Nephron progenitor cell (in vitro differentiated cells): Measurements from ENCODE around the gene ACTG2.
"Not testable (repeated sequence)": the region's sequence is repeated elsewhere in the genome, so short reads cannot be mapped to it uniquely, and the experiment has no call there.

ENCODE experiments used
- DNase-seq: peaks from one replicate; pipeline ENCODE4 v3.0.0; 2021
- H3K27ac Mint-ChIP-seq: 2 replicates; pipeline ENCODE4 v1.8.0; 2021; ENCODE audit warnings: mild to moderate bottlenecking, moderate library complexity, mixed read lengths
- H3K27me3 Mint-ChIP-seq: 2 replicates; pipeline ENCODE4 v1.8.0; 2021; ENCODE audit warnings: mild to moderate bottlenecking, low read depth, mixed read lengths; ENCODE audit not compliant: poor library complexity
- H3K36me3 Mint-ChIP-seq: 2 replicates; pipeline ENCODE4 v1.8.0; 2021; ENCODE audit warnings: low read depth, mixed read lengths
- H3K4me1 Mint-ChIP-seq: 2 replicates; pipeline ENCODE4 v1.8.0; 2021; ENCODE audit warnings: mixed read lengths
- H3K4me3 Mint-ChIP-seq: 2 replicates; pipeline ENCODE4 v1.8.0; 2021; ENCODE audit warnings: mild to moderate bottlenecking, moderate library complexity, mixed read lengths
- H3K9me3 Mint-ChIP-seq: 2 replicates; pipeline ENCODE4 v1.8.0; 2021; ENCODE audit warnings: mild to moderate bottlenecking, moderate library complexity, mixed read lengths
- TF ChIP-seq, protein P1 (sequence below): fragments of 200-600 bp; sonication (generic); IDR thresholded peaks from 2 replicates; pipeline ENCODE4 v1.5.0; 2021; ENCODE audit warnings: antibody characterized with exemption

The ACTG2 gene

DNA sequence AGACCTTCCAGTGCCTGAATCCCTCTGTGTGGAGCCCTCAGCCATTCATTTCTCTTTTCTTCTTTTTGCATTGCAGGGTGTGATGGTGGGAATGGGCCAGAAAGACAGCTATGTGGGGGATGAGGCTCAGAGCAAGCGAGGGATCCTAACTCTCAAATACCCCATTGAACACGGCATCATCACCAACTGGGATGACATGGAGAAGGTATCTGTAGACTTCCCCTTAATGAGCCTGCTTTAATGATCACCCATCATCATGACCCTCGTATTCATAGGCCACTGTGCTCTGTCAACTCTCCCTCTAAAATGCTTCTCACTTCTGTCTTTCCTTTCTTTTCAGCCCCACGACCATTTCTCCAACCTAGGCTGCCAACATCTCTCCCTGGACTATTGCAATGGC, 9.5 kb downstream of the ACTG2 start:
- TF ChIP-seq, protein P1, sequence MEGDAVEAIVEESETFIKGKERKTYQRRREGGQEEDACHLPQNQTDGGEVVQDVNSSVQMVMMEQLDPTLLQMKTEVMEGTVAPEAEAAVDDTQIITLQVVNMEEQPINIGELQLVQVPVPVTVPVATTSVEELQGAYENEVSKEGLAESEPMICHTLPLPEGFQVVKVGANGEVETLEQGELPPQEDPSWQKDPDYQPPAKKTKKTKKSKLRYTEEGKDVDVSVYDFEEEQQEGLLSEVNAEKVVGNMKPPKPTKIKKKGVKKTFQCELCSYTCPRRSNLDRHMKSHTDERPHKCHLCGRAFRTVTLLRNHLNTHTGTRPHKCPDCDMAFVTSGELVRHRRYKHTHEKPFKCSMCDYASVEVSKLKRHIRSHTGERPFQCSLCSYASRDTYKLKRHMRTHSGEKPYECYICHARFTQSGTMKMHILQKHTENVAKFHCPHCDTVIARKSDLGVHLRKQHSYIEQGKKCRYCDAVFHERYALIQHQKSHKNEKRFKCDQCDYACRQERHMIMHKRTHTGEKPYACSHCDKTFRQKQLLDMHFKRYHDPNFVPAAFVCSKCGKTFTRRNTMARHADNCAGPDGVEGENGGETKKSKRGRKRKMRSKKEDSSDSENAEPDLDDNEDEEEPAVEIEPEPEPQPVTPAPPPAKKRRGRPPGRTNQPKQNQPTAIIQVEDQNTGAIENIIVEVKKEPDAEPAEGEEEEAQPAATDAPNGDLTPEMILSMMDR: no peak
- H3K4me3 Mint-ChIP-seq: no peak overlapping the region
- H3K27me3 Mint-ChIP-seq: peaks cover 9% of the 10 kb centered on the region
- DNase-seq: no peak
- H3K4me1 Mint-ChIP-seq: no peaks in the 10 kb centered on the region
- no peak overlapping the region for H3K27ac Mint-ChIP-seq
- H3K36me3 Mint-ChIP-seq: no peaks in the 10 kb centered on the region
- H3K9me3 Mint-ChIP-seq: no peaks in the 10 kb centered on the region

DNA sequence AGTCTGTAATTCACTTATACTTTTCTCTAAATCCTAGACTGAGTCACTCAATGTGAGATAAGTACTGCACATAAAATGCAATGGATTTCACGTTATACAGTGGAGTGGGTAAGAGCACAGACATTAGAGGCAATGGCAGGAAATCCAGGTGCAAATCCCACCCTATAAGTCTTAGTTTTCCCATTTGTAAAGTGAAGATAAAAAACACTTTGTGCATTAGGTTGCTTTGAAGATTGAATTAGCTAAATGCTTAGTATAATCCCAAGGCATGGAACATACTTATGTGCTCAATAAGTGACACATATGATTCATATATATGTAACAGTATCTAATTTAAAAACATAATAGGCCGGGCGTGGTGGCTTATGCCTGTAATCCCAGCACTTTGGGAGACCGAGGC, 10.5 kb downstream of the ACTG2 start:
- Mint-ChIP-seq H3K27me3 (peaks cover 9% of the 10 kb centered on the region), H3K4me1 (no peaks in the 10 kb centered on the region), H3K9me3 (no peaks in the 10 kb centered on the region), H3K4me3 (no peak overlapping the region), H3K27ac (no peak overlapping the region), H3K36me3 (no peaks in the 10 kb centered on the region)
- TF ChIP-seq, protein P1: no peak
- no peak for DNase-seq

DNA sequence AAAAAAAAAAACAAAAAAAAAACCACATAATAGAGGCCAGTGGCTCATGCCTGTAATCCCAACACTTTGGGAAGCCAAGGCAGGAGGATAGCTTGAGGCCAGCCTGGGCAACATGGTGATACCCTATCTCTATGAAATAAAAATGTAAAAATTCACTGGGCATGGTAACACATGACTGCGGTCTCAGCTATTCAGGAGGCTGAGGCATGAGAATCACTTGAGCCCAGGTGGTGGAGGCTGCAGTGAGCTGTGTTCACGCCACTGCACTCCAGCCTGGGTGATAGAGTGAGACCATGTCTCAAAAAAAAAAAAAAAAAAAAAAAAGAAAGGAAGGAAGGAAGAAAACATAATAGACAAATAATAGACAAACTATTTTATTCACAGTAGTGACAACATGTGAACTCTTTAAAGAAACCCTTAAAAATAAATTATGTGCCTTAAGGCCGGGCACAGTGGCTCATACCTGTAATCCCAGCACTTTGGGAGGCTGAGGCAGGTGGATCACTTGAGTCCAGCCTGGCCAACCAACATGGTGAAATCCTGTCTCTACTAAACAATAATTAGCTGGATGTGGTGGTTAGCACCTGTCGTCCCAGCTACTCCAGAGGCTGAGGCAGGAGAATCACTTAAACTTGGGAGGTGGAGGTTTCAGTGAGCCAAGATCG, 11.3 kb downstream of the ACTG2 start:
- H3K36me3 Mint-ChIP-seq, H3K4me1 Mint-ChIP-seq, H3K4me3 Mint-ChIP-seq, H3K27ac Mint-ChIP-seq, DNase-seq, H3K9me3 Mint-ChIP-seq: not testable (repeated sequence)
- H3K27me3 Mint-ChIP-seq: peaks cover 12% of the 10 kb centered on the region

DNA sequence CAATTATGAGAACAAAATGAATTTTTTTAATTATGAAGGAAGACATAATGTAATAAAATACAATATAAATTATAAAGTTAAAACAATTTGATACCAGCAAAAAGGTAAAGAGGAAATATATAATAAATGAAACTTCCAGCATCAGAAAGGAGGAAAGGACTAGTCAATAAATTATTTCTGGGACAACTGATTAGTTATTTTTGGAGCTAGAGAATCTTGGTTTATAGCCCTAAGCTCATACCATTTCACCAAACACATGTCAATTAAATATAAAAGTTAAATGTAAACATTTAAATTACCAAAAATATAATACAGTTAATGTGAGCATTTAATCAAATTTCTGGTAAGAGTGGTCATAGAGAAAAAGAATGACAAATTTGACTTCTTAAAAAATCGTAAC, 12.1 kb downstream of the ACTG2 start:
- H3K27ac Mint-ChIP-seq: no peak overlapping the region
- no peaks in the 10 kb centered on the region for H3K9me3 Mint-ChIP-seq
- no peak overlapping the region for H3K4me3 Mint-ChIP-seq
- TF ChIP-seq, protein P1: no peak
- no peak for DNase-seq
- H3K4me1 Mint-ChIP-seq: no peaks in the 10 kb centered on the region
- no peaks in the 10 kb centered on the region for H3K36me3 Mint-ChIP-seq
- peaks cover 12% of the 10 kb centered on the region for H3K27me3 Mint-ChIP-seq

DNA sequence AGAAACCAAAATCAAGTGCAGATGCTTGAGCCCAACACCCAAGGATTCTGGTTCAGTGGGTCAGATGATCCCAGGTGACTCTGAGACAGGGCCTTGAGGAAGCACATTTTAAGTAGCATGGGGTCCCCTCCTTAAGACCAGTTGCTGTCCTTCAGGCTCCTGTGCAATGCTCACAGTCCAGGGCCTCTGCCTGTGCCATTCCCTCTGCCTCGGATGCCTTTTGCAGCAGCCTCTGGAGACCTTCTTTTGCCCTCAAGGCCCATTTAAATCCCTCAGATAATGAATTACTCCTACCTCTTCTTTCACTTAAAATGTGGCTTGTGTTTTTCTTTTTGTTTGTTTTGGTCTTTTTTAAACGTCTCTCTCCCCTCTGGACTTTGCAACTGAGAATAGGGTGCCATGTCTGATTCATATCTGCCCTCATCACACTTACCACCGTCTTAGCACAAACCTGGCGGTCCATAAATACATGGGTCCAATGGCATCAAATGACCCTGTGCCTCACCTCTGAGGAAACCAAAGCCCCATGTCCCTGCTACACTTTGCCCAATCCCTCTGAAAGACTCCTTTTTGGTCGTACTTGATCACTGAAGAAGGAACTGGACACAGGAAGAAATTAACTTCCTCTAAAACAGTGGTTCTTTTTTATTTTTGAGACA, 14.2 kb downstream of the ACTG2 start:
- Mint-ChIP-seq H3K4me1 (no peaks in the 10 kb centered on the region), H3K9me3 (no peaks in the 10 kb centered on the region), H3K36me3 (no peaks in the 10 kb centered on the region), H3K27ac (peak overlapping the region; percentile 4), H3K4me3 (no peak overlapping the region), H3K27me3 (peaks cover 7% of the 10 kb centered on the region)
- no peak for DNase-seq
- TF ChIP-seq, protein P1: no peak

DNA sequence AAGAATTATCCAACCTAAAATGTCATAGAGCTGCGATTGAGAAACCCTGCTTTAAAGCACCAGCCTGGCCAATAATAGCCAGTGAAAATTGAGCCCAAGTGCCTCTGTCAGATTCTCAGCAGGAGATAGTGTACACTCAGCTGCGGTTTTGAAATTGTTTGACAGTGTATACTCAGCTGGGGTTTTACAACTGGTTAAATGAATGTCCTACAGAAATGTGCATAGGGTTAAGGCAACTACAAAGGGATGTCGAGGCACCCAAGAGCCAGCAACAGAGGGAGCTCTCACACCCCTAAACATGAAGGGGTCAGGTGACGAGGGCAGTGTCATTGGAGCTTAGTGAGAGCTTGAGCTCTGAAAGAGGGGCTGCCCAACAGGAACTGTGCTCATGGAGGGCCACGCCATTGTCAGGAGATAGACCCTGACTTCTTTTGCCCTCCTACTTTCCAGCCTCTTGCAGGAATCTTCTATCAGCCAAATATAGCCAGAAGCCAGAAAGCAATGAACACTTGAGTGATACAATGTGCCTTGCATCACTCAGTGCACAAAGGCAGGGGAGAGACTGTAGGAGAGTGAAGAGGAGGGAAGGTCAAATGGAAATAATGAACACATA, 15.1 kb downstream of the ACTG2 start:
- Mint-ChIP-seq H3K27ac (no peak overlapping the region), H3K36me3 (no peaks in the 10 kb centered on the region), H3K4me3 (no peak overlapping the region), H3K27me3 (peaks cover 7% of the 10 kb centered on the region), H3K4me1 (no peaks in the 10 kb centered on the region), H3K9me3 (no peaks in the 10 kb centered on the region)
- TF ChIP-seq, protein P1: no peak
- no peak for DNase-seq
